ENCODE measurements around the gene GFRA1.

The GFRA1 gene

DNA sequence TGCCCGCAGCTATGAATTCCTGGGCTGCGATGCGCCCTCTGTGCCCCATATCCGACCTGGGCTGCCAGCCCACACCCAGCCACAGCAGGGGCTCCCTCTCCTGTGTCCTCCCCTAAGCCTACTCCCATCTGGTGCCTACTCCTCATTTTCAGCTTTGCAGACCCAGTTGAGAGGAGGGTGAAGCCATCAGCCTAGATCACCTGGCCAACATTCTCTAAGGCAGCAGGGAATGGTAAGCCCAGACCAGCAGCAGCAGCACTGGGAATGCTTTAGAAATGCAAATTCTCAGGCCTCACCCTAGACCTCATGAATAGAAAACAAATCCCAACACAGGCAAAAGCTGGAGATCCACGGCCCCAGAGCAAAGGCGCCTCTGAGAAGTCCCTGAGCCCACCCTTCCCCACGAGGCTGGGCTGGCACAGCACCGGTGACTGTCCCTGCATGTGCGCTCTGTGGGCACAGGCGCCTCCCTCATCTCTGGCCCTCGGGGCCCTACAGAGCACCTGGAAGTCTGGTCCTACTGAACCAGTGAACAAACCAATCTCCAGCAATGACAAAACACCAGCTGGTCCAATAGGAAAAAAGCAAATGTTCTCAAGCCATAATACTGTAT is 161.4 kb downstream of the GFRA1 start:
- Histone ChIP-seq H3K27ac (no peak overlapping the region), H3K4me2 (no peak overlapping the region), H3K9ac (no peak overlapping the region), H3K27me3 (no peaks in the 10 kb centered on the region), H3K36me3 (no peaks in the 10 kb centered on the region), H3K4me3 (no peak overlapping the region), H3K4me1 (no peaks in the 10 kb centered on the region), H4K20me1 (no peaks in the 10 kb centered on the region), H3K9me3 (no peaks in the 10 kb centered on the region)
- no peak for TF ChIP-seq Cebpa-rat (IDR thresholded peaks at IDR 0.05)

DNA sequence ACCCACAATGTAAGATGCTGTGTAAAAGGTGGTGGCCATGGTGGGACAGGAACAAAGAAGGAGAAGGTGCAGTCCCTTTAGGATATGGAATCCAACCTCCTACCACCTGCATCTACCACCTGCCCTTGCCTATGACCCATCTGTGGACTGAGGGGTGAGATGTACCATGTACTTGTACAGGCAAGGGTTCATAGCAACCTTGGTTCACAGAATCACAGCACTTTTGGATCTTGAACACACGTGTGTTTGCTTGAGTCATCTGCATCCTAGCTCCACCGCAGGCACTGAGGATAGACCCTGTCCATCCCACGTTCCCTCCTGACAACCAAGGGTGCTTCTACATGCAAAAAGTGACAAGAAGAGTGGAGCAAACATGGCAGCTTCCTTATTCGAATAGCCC is 162.3 kb downstream of the GFRA1 start:
- Histone ChIP-seq H3K27me3 (no peaks in the 10 kb centered on the region), H3K4me2 (no peak overlapping the region), H3K4me1 (no peaks in the 10 kb centered on the region), H3K4me3 (no peak overlapping the region), H4K20me1 (no peaks in the 10 kb centered on the region), H3K27ac (no peak overlapping the region), H3K9me3 (no peaks in the 10 kb centered on the region), H3K9ac (no peak overlapping the region), H3K36me3 (no peaks in the 10 kb centered on the region)
- TF ChIP-seq Cebpa-rat (IDR thresholded peaks at IDR 0.05) = no peak

DNA sequence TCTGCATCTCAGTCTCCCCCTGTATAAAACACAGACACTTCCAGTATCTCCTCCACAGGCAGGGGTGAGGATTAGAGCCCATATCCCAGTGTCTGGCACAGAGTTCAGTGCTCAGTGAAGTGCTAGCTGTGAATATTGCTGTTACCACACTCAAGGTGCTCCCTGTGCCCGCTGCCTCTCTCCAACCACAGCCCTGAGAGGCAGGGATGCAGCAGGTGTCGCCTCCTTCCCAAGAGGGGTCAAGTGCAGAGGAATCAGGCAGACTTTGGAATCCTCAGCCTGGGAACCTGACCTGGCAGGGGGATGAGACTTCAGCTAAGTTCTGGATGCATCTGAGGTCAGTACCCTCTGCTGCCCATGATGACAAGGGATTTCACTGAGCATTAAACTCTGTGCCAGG is 163.1 kb downstream of the GFRA1 start:
- H3K9me3 ChIP-seq = no peaks in the 10 kb centered on the region
- no peak overlapping the region for H3K4me3 ChIP-seq
- no peaks in the 10 kb centered on the region for H3K27me3 ChIP-seq
- no peak for TF ChIP-seq Cebpa-rat (IDR thresholded peaks at IDR 0.05)
- H4K20me1 ChIP-seq = no peaks in the 10 kb centered on the region
- no peak overlapping the region for H3K27ac ChIP-seq
- H3K36me3 ChIP-seq = no peaks in the 10 kb centered on the region
- H3K9ac ChIP-seq = no peak overlapping the region
- no peak overlapping the region for H3K4me2 ChIP-seq
- H3K4me1 ChIP-seq = no peaks in the 10 kb centered on the region

DNA sequence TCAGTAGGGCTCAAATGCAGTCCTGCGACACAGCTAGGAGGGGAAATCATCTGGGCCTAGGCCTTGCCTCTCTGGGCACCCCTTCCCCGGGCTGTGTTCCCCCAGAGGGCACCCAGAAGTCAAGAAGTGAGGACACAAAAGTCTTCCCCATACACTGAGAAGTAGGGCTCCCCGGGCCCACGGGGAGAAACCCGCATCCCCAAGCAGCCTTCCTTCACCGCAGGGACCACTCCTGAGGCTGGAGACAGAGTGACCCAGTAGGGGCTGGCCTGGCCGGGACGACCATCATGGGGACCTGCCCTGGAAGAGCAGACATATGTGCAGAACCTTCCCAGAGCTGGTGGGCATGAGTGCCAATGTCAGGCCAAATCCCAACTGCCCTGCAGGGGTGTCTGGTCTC is 163.5 kb downstream of the GFRA1 start:
- H3K36me3 ChIP-seq = no peaks in the 10 kb centered on the region
- H3K27ac ChIP-seq = no peak overlapping the region
- H3K4me1 ChIP-seq = no peaks in the 10 kb centered on the region
- H3K9me3 ChIP-seq = no peaks in the 10 kb centered on the region
- H3K4me2 ChIP-seq = no peak overlapping the region
- H3K27me3 ChIP-seq = no peaks in the 10 kb centered on the region
- no peak for TF ChIP-seq Cebpa-rat (IDR thresholded peaks at IDR 0.05)
- H3K9ac ChIP-seq = no peak overlapping the region
- no peaks in the 10 kb centered on the region for H4K20me1 ChIP-seq
- no peak overlapping the region for H3K4me3 ChIP-seq

DNA sequence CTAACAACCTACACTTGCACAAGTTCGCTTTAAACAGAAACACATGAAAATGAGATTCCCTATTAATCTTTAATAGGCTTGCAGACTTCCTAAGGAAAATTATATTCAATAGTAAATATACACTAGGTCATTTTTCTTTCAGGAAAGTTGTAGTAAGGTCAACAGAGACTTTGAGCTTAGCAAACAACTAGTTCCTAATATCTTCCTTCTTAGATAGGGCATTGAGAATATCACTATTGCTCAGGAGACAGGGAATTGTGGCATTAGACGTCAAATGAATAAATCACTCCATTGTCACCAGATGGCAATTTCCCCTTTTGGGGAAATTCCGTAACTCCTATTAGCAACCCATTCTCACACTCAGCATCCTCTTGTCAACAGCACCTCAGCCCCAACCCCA is 164.9 kb downstream of the GFRA1 start:
- Histone ChIP-seq H3K36me3 (no peaks in the 10 kb centered on the region), H3K27me3 (no peaks in the 10 kb centered on the region), H3K9ac (no peak overlapping the region), H3K4me1 (no peaks in the 10 kb centered on the region), H3K4me3 (no peak overlapping the region), H4K20me1 (no peaks in the 10 kb centered on the region), H3K9me3 (peaks cover under 1% of the 10 kb centered on the region; the same call in 1 of the 2 replicates), H3K4me2 (no peak overlapping the region), H3K27ac (no peak overlapping the region)
- no peak for TF ChIP-seq Cebpa-rat (IDR thresholded peaks at IDR 0.05)

DNA sequence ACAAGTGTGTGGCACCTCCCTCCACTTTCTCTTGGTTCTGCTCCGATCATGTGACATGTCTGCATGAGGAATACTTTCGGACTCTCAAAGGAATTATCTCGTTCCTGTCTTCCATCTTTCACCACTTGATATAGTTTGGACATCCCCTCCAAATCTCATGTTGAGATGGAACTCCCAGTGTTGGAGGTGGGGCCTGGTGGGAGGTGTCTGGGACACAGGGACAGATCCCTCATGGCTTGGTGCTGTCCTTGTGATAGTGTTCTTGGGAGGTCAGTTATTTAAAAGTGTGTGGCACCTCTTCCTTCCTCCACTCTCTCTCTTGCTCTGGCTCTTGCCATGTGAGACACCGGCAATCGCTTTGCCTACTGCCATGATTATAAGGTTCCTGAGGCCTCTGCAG is 166.4 kb downstream of the GFRA1 start:
- Histone ChIP-seq H3K9me3 (peaks cover 14% of the 10 kb centered on the region), H3K27me3 (no peaks in the 10 kb centered on the region), H3K4me1 (no peaks in the 10 kb centered on the region)

DNA sequence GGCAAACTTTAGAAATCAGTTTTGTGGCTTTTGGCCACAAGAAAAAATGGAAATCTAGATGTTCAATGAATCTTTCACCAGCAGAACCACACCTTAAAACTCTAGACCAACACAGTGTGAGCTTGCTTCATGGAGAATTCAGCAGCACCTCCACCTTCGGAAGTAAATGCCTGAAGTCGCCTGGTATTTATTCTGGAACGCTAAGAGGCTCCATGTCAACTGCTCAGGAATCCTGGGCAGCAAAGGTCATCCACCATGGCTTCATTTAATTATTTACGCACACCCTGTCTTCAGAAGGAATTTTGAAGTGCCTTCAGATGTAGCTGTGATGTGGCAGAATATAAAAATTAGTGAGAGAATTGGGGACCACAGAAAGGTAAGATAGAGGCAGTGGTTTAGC is 167.7 kb downstream of the GFRA1 start:
- no peaks in the 10 kb centered on the region for H3K4me1 ChIP-seq
- no peak for TF ChIP-seq Cebpa-rat (IDR thresholded peaks at IDR 0.05)
- no peak overlapping the region for H3K4me3 ChIP-seq
- no peaks in the 10 kb centered on the region for H3K27me3 ChIP-seq
- peaks cover 14% of the 10 kb centered on the region for H3K9me3 ChIP-seq
- no peaks in the 10 kb centered on the region for H4K20me1 ChIP-seq
- no peak overlapping the region for H3K4me2 ChIP-seq
- no peak overlapping the region for H3K9ac ChIP-seq
- H3K36me3 ChIP-seq = no peaks in the 10 kb centered on the region
- no peak overlapping the region for H3K27ac ChIP-seq

More for the DNA sequence above, 166.4 kb downstream of the GFRA1 start:
- Histone ChIP-seq H4K20me1 (no peaks in the 10 kb centered on the region), H3K9ac (no peak overlapping the region), H3K27ac (no peak overlapping the region), H3K4me3 (no peak overlapping the region), H3K4me2 (no peak overlapping the region), H3K36me3 (no peaks in the 10 kb centered on the region)
- TF ChIP-seq Cebpa-rat (IDR thresholded peaks at IDR 0.05) = no peak

DNA sequence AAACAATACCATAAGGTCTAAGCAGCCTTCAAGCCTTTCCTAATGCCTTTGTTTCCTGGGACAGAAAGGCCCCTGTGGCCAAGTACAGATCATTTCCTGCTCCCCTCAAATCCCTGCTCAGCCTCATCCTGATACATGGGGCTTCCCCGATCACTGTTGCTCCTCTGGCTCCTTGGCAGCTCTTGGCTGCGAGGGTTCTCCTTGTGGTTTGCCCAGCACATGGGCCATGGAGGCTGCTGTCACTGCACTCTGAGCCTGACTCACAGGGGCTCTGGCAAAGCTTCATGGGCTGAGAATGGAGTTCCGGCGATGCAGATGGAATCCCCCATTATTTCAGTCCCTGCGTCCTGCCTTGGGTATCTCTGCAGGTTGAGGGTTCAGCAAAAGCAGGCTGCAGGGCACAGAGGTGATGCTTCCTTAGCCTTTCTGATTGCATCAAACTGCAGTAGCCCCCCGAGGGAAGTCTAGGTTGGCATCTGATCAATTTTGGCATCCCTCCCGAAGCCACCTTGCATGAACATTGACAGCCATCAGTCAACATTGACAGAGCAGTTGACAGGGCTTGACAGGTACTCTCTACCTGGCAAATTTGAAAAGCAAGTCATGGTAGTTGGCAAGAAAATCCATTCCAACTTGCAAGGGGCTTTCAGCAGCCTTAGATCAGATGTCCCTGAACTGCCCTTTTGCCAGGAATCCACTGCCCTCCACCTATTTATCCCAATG is 168.6 kb downstream of the GFRA1 start:
- no peak overlapping the region for H3K4me3 ChIP-seq

DNA sequence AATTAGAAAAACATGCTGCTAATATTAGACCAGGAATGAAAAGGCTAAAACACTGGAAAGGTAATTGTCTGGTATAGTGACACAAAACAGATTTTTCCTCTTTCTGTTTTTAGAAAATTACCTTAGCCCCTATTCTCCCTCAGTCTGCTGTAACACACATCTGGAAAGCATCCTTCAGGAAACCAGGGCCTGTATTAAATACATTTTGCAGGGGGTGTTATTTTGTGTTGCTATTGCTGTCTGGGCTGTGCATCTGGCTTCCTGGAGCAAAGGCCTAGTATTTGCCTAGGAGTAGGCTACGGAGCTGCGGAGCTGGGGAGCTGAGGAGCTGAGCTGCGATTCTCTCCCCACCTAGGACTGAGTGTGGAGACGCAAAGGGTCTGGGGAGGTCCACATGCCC is 169.3 kb downstream of the GFRA1 start:
- Histone ChIP-seq H3K9ac (no peak overlapping the region), H3K4me2 (no peak overlapping the region), H3K4me1 (no peaks in the 10 kb centered on the region), H3K36me3 (no peaks in the 10 kb centered on the region), H3K27me3 (no peaks in the 10 kb centered on the region), H3K9me3 (peaks cover 14% of the 10 kb centered on the region), H3K4me3 (no peak overlapping the region), H4K20me1 (no peaks in the 10 kb centered on the region), H3K27ac (no peak overlapping the region)
- TF ChIP-seq Cebpa-rat (IDR thresholded peaks at IDR 0.05) = no peak

More for the DNA sequence above, 168.6 kb downstream of the GFRA1 start:
- TF ChIP-seq Cebpa-rat (IDR thresholded peaks at IDR 0.05) = no peak
- Histone ChIP-seq H3K9me3 (peaks cover 14% of the 10 kb centered on the region), H3K9ac (no peak overlapping the region), H4K20me1 (no peaks in the 10 kb centered on the region), H3K36me3 (no peaks in the 10 kb centered on the region), H3K27ac (no peak overlapping the region), H3K4me1 (no peaks in the 10 kb centered on the region), H3K4me2 (no peak overlapping the region), H3K27me3 (no peaks in the 10 kb centered on the region)

DNA sequence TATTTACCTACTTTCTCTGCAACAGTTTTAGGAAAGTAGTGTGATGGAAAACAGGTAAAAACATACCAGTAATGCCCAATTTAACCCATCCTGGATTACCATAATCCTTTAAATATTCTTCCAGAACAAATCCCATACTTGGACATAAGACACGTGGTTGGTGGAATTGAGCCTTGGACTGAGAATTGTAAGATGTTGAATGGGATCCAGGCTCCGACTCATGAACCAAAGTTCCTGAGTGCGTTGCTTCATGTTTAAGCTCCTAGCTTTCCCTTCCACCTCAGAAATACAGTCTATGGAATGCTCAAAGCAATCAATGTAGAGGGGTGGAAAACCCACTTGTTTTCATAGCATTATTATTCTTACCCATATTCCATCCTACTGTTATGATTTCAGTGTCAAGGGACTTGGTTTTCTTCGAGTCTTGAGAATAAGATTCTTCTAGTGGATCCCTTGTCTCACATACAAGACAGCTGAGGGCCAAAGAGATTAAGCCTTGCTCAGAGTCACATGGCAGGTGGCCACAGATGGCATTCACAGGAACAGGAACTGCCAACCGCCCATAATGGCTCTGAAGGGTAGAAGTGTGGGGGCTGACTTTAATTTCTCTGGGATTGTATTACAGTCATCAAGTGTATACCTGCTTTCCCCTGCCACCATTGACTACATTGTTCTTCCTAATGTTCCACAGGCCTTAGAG is 171.2 kb downstream of the GFRA1 start:
- Histone ChIP-seq H3K36me3 (no peaks in the 10 kb centered on the region), H4K20me1 (no peaks in the 10 kb centered on the region), H3K4me3 (no peak overlapping the region), H3K9ac (no peak overlapping the region), H3K27ac (no peak overlapping the region), H3K9me3 (peaks cover 14% of the 10 kb centered on the region), H3K27me3 (no peaks in the 10 kb centered on the region), H3K4me1 (no peaks in the 10 kb centered on the region), H3K4me2 (no peak overlapping the region)
- TF ChIP-seq Cebpa-rat (IDR thresholded peaks at IDR 0.05) = no peak
